ENCODE measurements around the gene TEX52.
"Not testable (repeated sequence)": the region's sequence is repeated elsewhere in the genome, so short reads cannot be mapped to it uniquely, and the experiment has no call there.

Gene TEX52

DNA sequence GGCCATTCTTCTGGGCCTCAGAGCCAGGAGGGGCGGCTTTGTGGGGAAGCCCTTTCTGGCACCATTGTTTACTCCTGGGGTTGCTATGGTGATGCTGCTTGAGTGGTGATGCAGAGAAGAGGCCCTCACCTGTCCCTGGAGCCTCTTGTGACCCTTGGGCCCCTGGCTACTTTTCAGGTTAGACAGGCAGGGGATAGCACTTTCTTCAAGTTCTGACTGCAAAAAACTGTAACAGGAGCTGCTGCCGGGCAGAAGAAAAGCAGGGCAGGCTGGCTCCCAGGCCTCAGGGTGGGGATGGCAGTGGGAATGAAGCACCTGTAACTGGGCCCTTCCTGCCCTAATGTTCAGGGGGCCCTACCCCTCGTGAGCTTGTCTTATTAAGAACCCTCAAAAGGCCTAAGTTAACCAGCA is at the start of gene TEX52:
Gene TEX52, minus strand, starts transcription at position 19 of the 411 bp plus-strand sequence. Its CDS starts 13 bp downstream, at position 6.
- DNase-seq (ENCODE audit: low read depth in 2 of 2): no peak

GRCh38 chr12:2904260-2904659 is 47.4 kb upstream of the TEX52 start:
- no peak for DNase-seq (ENCODE audit: low read depth in 2 of 2)

DNA sequence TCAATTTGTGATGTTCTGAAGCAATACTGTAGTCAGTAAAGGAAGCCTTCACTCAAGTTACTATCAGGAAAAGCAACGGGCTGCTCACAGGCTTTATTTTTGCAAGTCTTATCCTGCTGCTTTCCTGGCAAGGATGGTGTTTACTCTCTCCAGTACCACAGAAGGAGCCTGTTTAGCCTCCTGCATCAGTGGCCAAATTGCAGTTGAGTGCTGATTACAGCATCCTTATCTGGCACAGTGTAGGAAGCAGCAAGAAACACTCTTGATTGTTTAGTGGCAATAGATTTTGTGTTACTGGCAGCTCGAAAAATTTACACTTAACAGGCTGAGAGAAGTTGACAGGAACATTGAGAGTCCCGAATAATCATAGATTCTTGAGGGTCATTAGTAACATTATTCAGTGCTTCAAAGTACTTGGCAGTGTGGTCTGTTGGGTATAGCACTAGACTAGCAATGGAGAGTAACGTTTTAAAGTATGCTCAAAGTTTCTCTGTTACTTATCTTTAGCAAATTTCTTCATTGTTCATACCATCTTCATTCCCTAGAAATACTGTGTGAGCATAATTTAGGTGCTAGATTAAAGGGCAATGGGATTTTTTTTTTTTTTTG is 45.5 kb upstream of the TEX52 start:
- DNase-seq (ENCODE audit: low read depth in 2 of 2): no peak

GRCh38 chr12:2900642-2901041 is 43.8 kb upstream of the TEX52 start:
- no peak for DNase-seq (ENCODE audit: low read depth in 2 of 2)

- no peak for DNase-seq (ENCODE audit: low read depth in 2 of 2)
Observed at GRCh38 chr12:2897418-2897817, 40.6 kb upstream of the TEX52 start.

- no peak for DNase-seq (ENCODE audit: low read depth in 2 of 2)
Observed at GRCh38 chr12:2895511-2895910, 38.7 kb upstream of the TEX52 start.

- DNase-seq (ENCODE audit: low read depth in 2 of 2): no peak
Observed at GRCh38 chr12:2895051-2895451, 38.2 kb upstream of the TEX52 start.

DNA sequence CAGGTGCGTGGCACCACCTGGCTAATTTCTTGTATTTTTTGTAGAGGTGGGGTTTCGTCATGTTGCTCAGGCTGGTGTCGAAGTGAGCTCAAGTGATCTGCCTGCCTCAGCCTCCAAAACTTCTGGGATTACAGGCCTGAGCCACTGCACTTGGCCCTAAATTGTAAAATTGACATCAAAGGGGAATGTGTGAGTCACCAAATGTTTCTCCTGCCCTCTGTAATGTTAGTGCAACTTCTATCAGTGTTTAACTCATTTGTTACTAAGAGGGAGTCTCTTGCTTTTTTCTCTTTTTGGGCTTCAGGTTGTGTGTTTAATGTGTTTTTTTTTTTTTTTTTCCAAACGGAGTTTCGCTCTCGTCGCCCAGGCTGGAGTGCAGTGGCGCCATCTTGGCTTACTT is 36.2 kb upstream of the TEX52 start:
- DNase-seq (ENCODE audit: low read depth in 2 of 2): no peak

GRCh38 chr12:2892246-2892645 is 35.4 kb upstream of the TEX52 start:
- DNase-seq (ENCODE audit: low read depth in 2 of 2): no peak

GRCh38 chr12:2891240-2892053 is 34.6 kb upstream of the TEX52 start:
- no peak for DNase-seq (ENCODE audit: low read depth in 2 of 2)

DNA sequence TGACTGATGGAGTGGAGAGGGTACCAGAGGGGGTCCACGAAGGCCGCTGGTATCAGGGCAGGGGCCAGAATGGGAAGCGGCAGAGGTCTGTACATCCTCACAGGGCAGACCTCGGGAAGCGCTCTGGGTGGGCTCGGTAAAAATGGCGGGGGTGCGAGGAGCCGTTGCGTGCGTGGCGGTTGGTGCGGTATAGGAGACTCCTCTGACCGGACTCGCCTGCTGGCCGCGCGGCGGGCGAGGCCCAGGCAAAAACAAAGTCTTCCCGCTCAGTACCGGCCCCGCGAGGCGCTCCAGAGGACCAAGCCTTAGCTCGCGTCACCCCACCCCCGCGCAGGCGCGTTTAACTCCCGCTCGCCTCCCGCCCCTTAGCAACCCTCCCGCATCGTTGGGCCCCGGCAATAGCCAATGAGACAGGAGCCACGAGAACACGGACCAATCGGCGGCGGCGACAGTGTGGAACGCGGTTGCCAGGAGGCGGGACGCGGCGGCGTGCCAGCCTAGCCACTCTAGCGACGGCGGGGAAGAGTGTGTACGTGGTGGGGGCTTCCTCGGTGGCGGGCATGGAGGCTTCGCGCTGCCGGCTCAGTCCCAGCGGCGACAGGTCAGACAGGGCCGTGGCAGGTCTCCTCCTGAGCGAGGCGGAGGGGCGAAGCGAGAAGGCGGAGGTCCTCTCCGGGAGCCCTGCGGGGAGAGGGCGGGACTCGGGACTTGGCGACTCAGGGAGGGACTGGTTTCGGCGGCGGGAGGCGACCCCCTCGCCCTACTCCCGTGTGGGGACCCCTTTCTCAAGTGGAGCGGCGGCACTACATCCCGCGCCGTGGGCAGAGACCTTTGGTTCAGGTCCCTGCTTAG is 33.8 kb upstream of the TEX52 start, which contains the start of gene TULP3:
Gene TULP3, plus strand, starts transcription at position 504 of the 852 bp plus-strand sequence. Its CDS starts 57 bp downstream, at position 561.
- DNase-seq (ENCODE audit: low read depth in 2 of 2): peak; percentile 93 to 96

GRCh38 chr12:2890001-2890387 is 33.2 kb upstream of the TEX52 start:
- no peak for DNase-seq (ENCODE audit: low read depth in 2 of 2)

- DNase-seq (ENCODE audit: low read depth in 2 of 2): no peak
Observed at GRCh38 chr12:2886768-2887450, 30.1 kb upstream of the TEX52 start.

GRCh38 chr12:2884810-2885209 is 28.0 kb upstream of the TEX52 start:
- no peak for DNase-seq (ENCODE audit: low read depth in 2 of 2)

- DNase-seq (ENCODE audit: low read depth in 2 of 2): no peak
Observed at GRCh38 chr12:2879853-2880252, 23.0 kb upstream of the TEX52 start.

- DNase-seq (ENCODE audit: low read depth in 2 of 2): no peak
Observed at GRCh38 chr12:2877953-2878732, 21.3 kb upstream of the TEX52 start.

GRCh38 chr12:2877047-2877952 is 20.5 kb upstream of the TEX52 start, which contains the start of the genes FOXM1 and RHNO1:
Gene FOXM1, minus strand, starts transcription at chr12:2877174. Its CDS starts 2,696 bp downstream, at chr12:2874478.
Gene RHNO1, plus strand, starts transcription at chr12:2877223. Its CDS starts 8,144 bp downstream, at chr12:2885367.
- DNase-seq (ENCODE audit: low read depth in 2 of 2): peak; percentile 58 to 76

- no peak for DNase-seq (ENCODE audit: low read depth in 2 of 2)
Observed at GRCh38 chr12:2876431-2877046, 19.7 kb upstream of the TEX52 start.

GRCh38 chr12:2868986-2869632 is 12.3 kb upstream of the TEX52 start:
- not testable (repeated sequence) for DNase-seq (ENCODE audit: low read depth in 2 of 2)

Measured in stimulated activated CD4-positive, alpha-beta T cell treated with anti-CD3 and anti-CD28 coated beads, Interleukin-1b, Interleukin-23, amount 100 ng/mL, for 1 hour (primary cell).